Caco-2 (cell line): Measurements from ENCODE around the gene MED26. TPM values are rescaled to one million over a fixed set of nuclear protein-coding genes. Genes with fewer than 3 reads are reported as not detected.
A peak's percentile ranks its signal among the peaks of the same experiment; 100 is the strongest.

ENCODE experiments used
- BruUV-seq: library from RNA; stranded (reverse); fragments of 400-500 nt; replicated peaks from 2 replicates; lab custom pipeline; 2021; lab: Mats Ljungman, UMichigan
- CTCF ChIA-PET: fragments of 300-600 bp; sonication (Branson Sonifier 250); formaldehyde crosslinking; loops from one replicate; lab custom pipeline; 2022; ENCODE audit warnings: antibody characterized with exemption; lab: Charles Lee
- POLR2A ChIA-PET: fragments of 300-600 bp; sonication (Branson Sonifier 250); formaldehyde crosslinking; loops from one replicate; lab custom pipeline; 2022; ENCODE audit warnings: antibody characterized with exemption; lab: Charles Lee
- DNase-seq, 2 experiments: peaks; one replicate each; pipeline versions ENCODE4 v3.0.0 to v3.0.0-alpha.2; 2020 to 2022
- H3K27me3 ChIP-seq: replicated peaks from 2 replicates; pipeline ENCODE4 v1.6.0; 2011; ENCODE audit warnings: low read length; ENCODE audit not compliant: control insufficient read depth, insufficient read depth
- H3K36me3 ChIP-seq: 2 replicates; pipeline ENCODE4 v1.5.1; 2011; ENCODE audit warnings: low read length; ENCODE audit not compliant: control insufficient read depth, insufficient read depth
- H3K4me1 ChIP-seq: fragments of 250-450 bp; sonication (Bioruptor Pico); 2 replicates; pipeline ENCODE4 v1.5.1; 2020; ENCODE audit warnings: mild to moderate bottlenecking
- H3K4me3 ChIP-seq: 2 replicates; pipeline ENCODE4 v1.5.1; 2011; ENCODE audit warnings: low read depth, mild to moderate bottlenecking, control low read depth, low read length
- H3K9me3 ChIP-seq: fragments of 250-450 bp; sonication (Bioruptor Pico); 2 replicates; pipeline ENCODE4 v1.5.1; 2020; ENCODE audit warnings: mild to moderate bottlenecking, moderate library complexity
- H3K27ac Mint-ChIP-seq: one replicate; pipeline ENCODE4 v1.8.0; 2022; ENCODE audit warnings: mixed read lengths; ENCODE audit not compliant: unreplicated experiment
- H3K27me3 Mint-ChIP-seq: one replicate; pipeline ENCODE4 v1.8.0; 2022; ENCODE audit warnings: mixed read lengths; ENCODE audit not compliant: insufficient read depth, unreplicated experiment
- H3K36me3 Mint-ChIP-seq: one replicate; pipeline ENCODE4 v1.8.0; 2022; ENCODE audit warnings: mild to moderate bottlenecking, mixed read lengths; ENCODE audit not compliant: insufficient read depth, unreplicated experiment
- H3K4me1 Mint-ChIP-seq: one replicate; pipeline ENCODE4 v1.8.0; 2022; ENCODE audit warnings: low read depth, mixed read lengths; ENCODE audit not compliant: unreplicated experiment
- H3K4me3 Mint-ChIP-seq: one replicate; pipeline ENCODE4 v1.8.0; 2022; ENCODE audit warnings: mild to moderate bottlenecking, moderate library complexity, mixed read lengths; ENCODE audit not compliant: unreplicated experiment
- H3K9me3 Mint-ChIP-seq: one replicate; pipeline ENCODE4 v1.8.0; 2022; ENCODE audit warnings: mixed read lengths; ENCODE audit not compliant: unreplicated experiment
- CTCF ChIP-seq, 2 experiments: fragments of 200-600 bp in 1 of 2; IDR thresholded peaks; 1 replicate in 1 of 2; 2 replicates in 1 of 2; pipeline versions ENCODE4 v1.5.1 to v1.8.0; 2011 to 2022; ENCODE audit warnings: antibody characterized with exemption in 1 of 2, control low read depth in 1 of 2, inconsistent platforms in 1 of 2, low read depth in 1 of 2, low read length in 1 of 2, mild to moderate bottlenecking in 1 of 2, moderate library complexity in 1 of 2; ENCODE audit not compliant: insufficient read depth in 1 of 2, severe bottlenecking in 1 of 2, unreplicated experiment in 1 of 2
- intact Hi-C: fragments of 100-400 bp; cut with micrococcal nuclease; formaldehyde crosslinking; loops from one replicate; pipeline ENCODE4 v1.10.0; 2022; ENCODE audit not compliant: unreplicated experiment
- total RNA-seq: library from RNA; stranded (reverse); gene quantifications from 2 replicates; pipeline ENCODE4 v1.2.3, GENCODE V29; 2022

The MED26 gene
- total RNA-seq, 1 experiment from 2014 or later: 11.4 TPM

GRCh38 chr19:16585808-16586476, 42.1 kb downstream of the MED26 start:
- H3K4me1 Mint-ChIP-seq: no peaks in the 10 kb centered on the region
- peaks cover 4% of the 10 kb centered on the region for H3K36me3 Mint-ChIP-seq
- H3K9me3 ChIP-seq: no peaks in the 10 kb centered on the region
- H3K27ac Mint-ChIP-seq: peak overlapping the region; percentile 42
- no peak for DNase-seq
- no peak overlapping the region for H3K4me3 ChIP-seq
- no peaks in the 10 kb centered on the region for H3K36me3 ChIP-seq
- H3K27me3 Mint-ChIP-seq: no peaks in the 10 kb centered on the region
- no peaks in the 10 kb centered on the region for H3K9me3 Mint-ChIP-seq
- BruUV-seq: no TSS peak
- TF ChIP-seq CTCF (IDR thresholded peaks at IDR 0.05; ENCODE audit: insufficient read depth in 1 of 2, low read depth in 1 of 2, low read length in 1 of 2, severe bottlenecking in 1 of 2, unreplicated experiment in 1 of 2): no peak
- H3K4me1 ChIP-seq: 0 out of 2 replicates have a peak, but pooled peaks cover 5% of the 10 kb centered on the region
- H3K27me3 ChIP-seq: no peaks in the 10 kb centered on the region
- intact Hi-C loops: no loop called here
- H3K4me3 Mint-ChIP-seq: no peak overlapping the region
- ChIA-PET POLR2A (no interaction called here), CTCF (no interaction called here)

- CTCF ChIA-PET: interaction anchor here (1.3 kb wide), 1 partner anchor 42 kb away, joined by 6 read pairs; no protein-coding TSS in a partner anchor
- Histone ChIP-seq H3K27me3 (no peaks in the 10 kb centered on the region), H3K4me1 (0 out of 2 replicates have a peak, but pooled peaks cover 5% of the 10 kb centered on the region), H3K4me3 (no peak overlapping the region), H3K9me3 (no peaks in the 10 kb centered on the region), H3K36me3 (no peaks in the 10 kb centered on the region)
- H3K36me3 Mint-ChIP-seq: peaks cover 6% of the 10 kb centered on the region
- H3K27me3 Mint-ChIP-seq: no peaks in the 10 kb centered on the region
- no peaks in the 10 kb centered on the region for H3K9me3 Mint-ChIP-seq
- intact Hi-C loops: no loop called here
- DNase-seq: no peak
- TF ChIP-seq CTCF (IDR thresholded peaks at IDR 0.05; ENCODE audit: insufficient read depth in 1 of 2, low read depth in 1 of 2, low read length in 1 of 2, severe bottlenecking in 1 of 2, unreplicated experiment in 1 of 2): no peak
- no peak overlapping the region for H3K4me3 Mint-ChIP-seq
- H3K27ac Mint-ChIP-seq: no peak overlapping the region
- no peaks in the 10 kb centered on the region for H3K4me1 Mint-ChIP-seq
- BruUV-seq: no TSS peak
- POLR2A ChIA-PET: no interaction called here
Measured at GRCh38 chr19:16585094-16585801, 42.8 kb downstream of the MED26 start.

GRCh38 chr19:16584248-16585093, 43.5 kb downstream of the MED26 start:
- ChIA-PET CTCF (interaction anchor here (0.6 to 1.3 kb wide), 3 partner anchors 31 to 67 kb away, joined by 3 to 7 read pairs (median 6); no protein-coding TSS in a partner anchor), POLR2A (interaction anchor here (0.6 to 0.8 kb wide), 2 partner anchors 45 to 203 kb away, joined by 3 to 6 read pairs; no protein-coding TSS in a partner anchor)
- Histone ChIP-seq H3K36me3 (no peaks in the 10 kb centered on the region), H3K27me3 (no peaks in the 10 kb centered on the region), H3K9me3 (no peaks in the 10 kb centered on the region), H3K4me3 (no peak overlapping the region), H3K4me1 (0 out of 2 replicates have a peak, but pooled peaks cover 5% of the 10 kb centered on the region)
- no TSS peak for BruUV-seq
- no peak overlapping the region for H3K4me3 Mint-ChIP-seq
- H3K36me3 Mint-ChIP-seq: peaks cover 6% of the 10 kb centered on the region
- no peak overlapping the region for H3K27ac Mint-ChIP-seq
- intact Hi-C loops: no loop called here
- H3K4me1 Mint-ChIP-seq: no peaks in the 10 kb centered on the region
- H3K27me3 Mint-ChIP-seq: no peaks in the 10 kb centered on the region
- no peak for TF ChIP-seq CTCF (IDR thresholded peaks at IDR 0.05; ENCODE audit: insufficient read depth in 1 of 2, low read depth in 1 of 2, low read length in 1 of 2, severe bottlenecking in 1 of 2, unreplicated experiment in 1 of 2)
- no peaks in the 10 kb centered on the region for H3K9me3 Mint-ChIP-seq
- peak; percentile 59 to 69 for DNase-seq
